Lower leg skin (tissue), 3 donors: Measurements from ENCODE around the gene AADACL3.
"Not testable (repeated sequence)": the region's sequence is repeated elsewhere in the genome, so short reads cannot be mapped to it uniquely, and the experiment has no call there.

Experiments
- POLR2A ChIP-seq, 2 donors: fragments of 450-650 bp; IDR thresholded peaks; one replicate each; pipeline ENCODE4 v1.6.1; 2016 to 2017; ENCODE audit warnings: antibody characterized with exemption in 2 of 2, mild to moderate bottlenecking in 1 of 2, moderate library complexity in 1 of 2
- TF ChIP-seq, protein P1 (sequence below), 3 donors: fragments of 450-650 bp; IDR thresholded peaks; one replicate each; pipeline ENCODE4 v1.5.1; 2016; ENCODE audit warnings: antibody characterized with exemption in 3 of 3, mild to moderate bottlenecking in 3 of 3, moderate library complexity in 2 of 3

DNA sequence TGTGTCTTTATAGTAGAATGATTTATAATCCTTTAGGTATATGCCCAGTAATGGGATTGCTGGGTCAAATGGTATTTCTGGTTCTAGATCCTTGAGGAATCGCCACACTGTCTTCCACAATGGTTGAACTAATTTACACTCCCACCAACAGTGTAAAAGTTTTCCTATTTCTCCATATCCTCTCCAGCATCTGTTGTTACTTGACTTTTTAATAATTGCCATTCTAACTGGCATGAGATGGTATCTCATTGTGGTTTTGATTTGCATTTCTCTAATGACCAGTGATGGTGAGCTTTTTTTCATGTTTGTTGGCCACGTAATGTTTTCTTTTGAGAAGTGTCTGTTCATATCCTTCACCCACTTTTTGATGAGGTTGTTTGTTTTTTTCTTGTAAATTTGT, 15.2 kb downstream of the AADACL3 start:
- not testable (repeated sequence) for TF ChIP-seq POLR2A (IDR thresholded peaks at IDR 0.05)
- TF ChIP-seq, protein P1, sequence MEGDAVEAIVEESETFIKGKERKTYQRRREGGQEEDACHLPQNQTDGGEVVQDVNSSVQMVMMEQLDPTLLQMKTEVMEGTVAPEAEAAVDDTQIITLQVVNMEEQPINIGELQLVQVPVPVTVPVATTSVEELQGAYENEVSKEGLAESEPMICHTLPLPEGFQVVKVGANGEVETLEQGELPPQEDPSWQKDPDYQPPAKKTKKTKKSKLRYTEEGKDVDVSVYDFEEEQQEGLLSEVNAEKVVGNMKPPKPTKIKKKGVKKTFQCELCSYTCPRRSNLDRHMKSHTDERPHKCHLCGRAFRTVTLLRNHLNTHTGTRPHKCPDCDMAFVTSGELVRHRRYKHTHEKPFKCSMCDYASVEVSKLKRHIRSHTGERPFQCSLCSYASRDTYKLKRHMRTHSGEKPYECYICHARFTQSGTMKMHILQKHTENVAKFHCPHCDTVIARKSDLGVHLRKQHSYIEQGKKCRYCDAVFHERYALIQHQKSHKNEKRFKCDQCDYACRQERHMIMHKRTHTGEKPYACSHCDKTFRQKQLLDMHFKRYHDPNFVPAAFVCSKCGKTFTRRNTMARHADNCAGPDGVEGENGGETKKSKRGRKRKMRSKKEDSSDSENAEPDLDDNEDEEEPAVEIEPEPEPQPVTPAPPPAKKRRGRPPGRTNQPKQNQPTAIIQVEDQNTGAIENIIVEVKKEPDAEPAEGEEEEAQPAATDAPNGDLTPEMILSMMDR (IDR thresholded peaks at IDR 0.05), result not testable (repeated sequence)
